Transverse colon (tissue), 4 donors: ENCODE data around the gene MGAT4D. TPM values are rescaled to one million over a fixed set of nuclear protein-coding genes. Genes with fewer than 3 reads are reported as not detected.
"Not testable (repeated sequence)": the region's sequence is repeated elsewhere in the genome, so short reads cannot be mapped to it uniquely, and the experiment has no call there.

Experiments
- DNase-seq: peaks from one replicate; pipeline ENCODE4 v3.0.0-alpha.2; 2019
- H3K27ac ChIP-seq, 4 donors: fragments of 200-600 bp; sonication (generic); 2 replicates each; pipeline ENCODE4 v1.5.1; 2016 to 2018; ENCODE audit warnings: inconsistent platforms in 4 of 4
- H3K27me3 ChIP-seq: fragments of 200-600 bp; sonication (generic); 2 replicates; pipeline ENCODE4 v1.5.1; 2017; ENCODE audit warnings: inconsistent platforms
- H3K36me3 ChIP-seq, 4 donors: fragments of 200-600 bp; sonication (generic); 2 replicates each; pipeline ENCODE4 v1.5.1; 2017 to 2019; ENCODE audit warnings: inconsistent platforms in 4 of 4
- H3K4me1 ChIP-seq, 4 donors: fragments of 200-600 bp; sonication (generic); 2 replicates each; pipeline ENCODE4 v1.5.1; 2017 to 2020; ENCODE audit warnings: inconsistent platforms in 4 of 4
- H3K4me3 ChIP-seq, 4 donors: fragments of 200-600 bp; sonication (generic); 1 replicate in 1 of 4; 2 replicates in 3 of 4; pipeline versions ENCODE4 v1.5.1 to v1.6.1; 2017 to 2019; ENCODE audit warnings: inconsistent platforms in 4 of 4
- H3K9me3 ChIP-seq, 2 donors: fragments of 200-600 bp; sonication (generic); 2 replicates each; pipeline ENCODE4 v1.5.1; 2017 to 2019; ENCODE audit warnings: inconsistent platforms in 2 of 2
- EP300 ChIP-seq: sonication (generic); formaldehyde crosslinking; IDR thresholded peaks from one replicate; pipeline ENCODE4 v1.6.1; 2017; ENCODE audit warnings: antibody characterized with exemption, low read depth
- POLR2A ChIP-seq: fragments of 450-650 bp; IDR thresholded peaks from one replicate; pipeline ENCODE4 v1.6.1; 2016; ENCODE audit warnings: antibody characterized with exemption, mild to moderate bottlenecking, moderate library complexity
- POLR2AphosphoS5 ChIP-seq, 3 donors: sonication (generic); formaldehyde crosslinking; IDR thresholded peaks; one replicate each; pipeline ENCODE4 v1.6.1; 2016; ENCODE audit warnings: antibody characterized with exemption in 3 of 3
- WGBS, 2 donors: methylation state at CpG; one replicate each; pipeline ENCODE4 v1.1.5; 2018; ENCODE audit warnings: low coverage in 1 of 2; 5-methylcytosine and 5-hydroxymethylcytosine counted together
- in situ Hi-C, 4 donors: fragments of 200-750 bp; cut with MboI; loops; one replicate each; pipeline versions ENCODE4 v1.15.0 to v1.15.1; 2017; ENCODE audit warnings: low sequenced_read_pairs in 3 of 4, low pct_ligation_motif_present in 1 of 4, low pct_unique_long_range_greater_than_20kb in 1 of 4
- intact Hi-C: fragments of 100-400 bp; cut with DNase I; formaldehyde crosslinking; loops from one replicate; pipeline ENCODE4 v1.15.1; 2023; ENCODE audit warnings: low total_unique reads
- total RNA-seq, 4 donors: library from RNA; depleted of rRNA; stranded (reverse); fragments of >200 nt; gene quantifications; one replicate each; pipeline ENCODE4 v1.1.0, GENCODE V29; 2016
- TF ChIP-seq, protein P1 (sequence below), 5 experiments: fragments of 200-600 bp in 3 of 5; fragments of 450-650 bp in 2 of 5; sonication (generic) in 3 of 5; IDR thresholded peaks; 1 replicate in 2 of 5; 2 replicates in 3 of 5; pipeline ENCODE4 v1.5.1; 2016 to 2017; ENCODE audit warnings: antibody characterized with exemption in 5 of 5, inconsistent platforms in 3 of 5, mild to moderate bottlenecking in 2 of 5, moderate library complexity in 1 of 5

The MGAT4D gene
- total RNA-seq, 4 donors from 2014 or later: not detected

- in situ Hi-C loops: no loop called here
- H3K4me3 ChIP-seq: no peak overlapping the region
- H3K4me1 ChIP-seq: peaks cover 0 to 9% (median 9%) of the 10 kb centered on the region in 4 donors
- no peaks in the 10 kb centered on the region for H3K9me3 ChIP-seq
- TF ChIP-seq POLR2A: no peak
- TF ChIP-seq, protein P1, sequence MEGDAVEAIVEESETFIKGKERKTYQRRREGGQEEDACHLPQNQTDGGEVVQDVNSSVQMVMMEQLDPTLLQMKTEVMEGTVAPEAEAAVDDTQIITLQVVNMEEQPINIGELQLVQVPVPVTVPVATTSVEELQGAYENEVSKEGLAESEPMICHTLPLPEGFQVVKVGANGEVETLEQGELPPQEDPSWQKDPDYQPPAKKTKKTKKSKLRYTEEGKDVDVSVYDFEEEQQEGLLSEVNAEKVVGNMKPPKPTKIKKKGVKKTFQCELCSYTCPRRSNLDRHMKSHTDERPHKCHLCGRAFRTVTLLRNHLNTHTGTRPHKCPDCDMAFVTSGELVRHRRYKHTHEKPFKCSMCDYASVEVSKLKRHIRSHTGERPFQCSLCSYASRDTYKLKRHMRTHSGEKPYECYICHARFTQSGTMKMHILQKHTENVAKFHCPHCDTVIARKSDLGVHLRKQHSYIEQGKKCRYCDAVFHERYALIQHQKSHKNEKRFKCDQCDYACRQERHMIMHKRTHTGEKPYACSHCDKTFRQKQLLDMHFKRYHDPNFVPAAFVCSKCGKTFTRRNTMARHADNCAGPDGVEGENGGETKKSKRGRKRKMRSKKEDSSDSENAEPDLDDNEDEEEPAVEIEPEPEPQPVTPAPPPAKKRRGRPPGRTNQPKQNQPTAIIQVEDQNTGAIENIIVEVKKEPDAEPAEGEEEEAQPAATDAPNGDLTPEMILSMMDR (IDR thresholded peaks at IDR 0.05): no peak
- TF ChIP-seq POLR2AphosphoS5 (IDR thresholded peaks at IDR 0.05): no peak
- no peak for TF ChIP-seq EP300
- DNase-seq: no peak
- no peak overlapping the region for H3K27ac ChIP-seq
- intact Hi-C loops: no loop called here
- H3K27me3 ChIP-seq: peaks cover 9% of the 10 kb centered on the region
- no peaks in the 10 kb centered on the region for H3K36me3 ChIP-seq
These were observed 75.0 kb downstream of the MGAT4D start for GRCh38 chr4:140423106-140423505.

- intact Hi-C loops, H3K4me1 ChIP-seq, H3K9me3 ChIP-seq, H3K36me3 ChIP-seq, H3K4me3 ChIP-seq, in situ Hi-C loops, H3K27me3 ChIP-seq, DNase-seq, H3K27ac ChIP-seq: not testable (repeated sequence)
- WGBS, 2 donors: 80 to 92% methylated on average over 2 to 25 of the region's 32 CpGs
These were observed 84.7 kb downstream of the MGAT4D start for GRCh38 chr4:140413130-140413969.

DNA sequence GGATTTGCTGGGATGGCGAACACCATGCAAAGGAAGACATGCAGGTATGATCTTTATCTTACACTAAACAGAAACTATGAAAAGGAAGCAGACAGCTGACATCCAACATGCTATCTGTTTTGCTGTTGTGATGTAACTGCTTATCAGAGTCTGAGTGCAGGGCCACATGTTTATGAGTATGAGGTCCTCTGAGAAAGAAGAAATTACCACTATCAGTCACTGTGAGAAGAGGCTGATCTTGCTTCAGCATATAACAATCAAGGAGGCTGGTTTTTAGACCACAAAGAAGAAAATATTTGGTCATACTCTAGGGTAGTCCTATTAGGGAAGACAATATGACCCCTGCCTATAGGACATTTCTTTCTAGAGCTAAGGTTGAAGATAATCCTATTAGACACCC lies 89.1 kb downstream of the MGAT4D start:
- in situ Hi-C loops (no loop called here), intact Hi-C loops (no loop called here)
- 67 to 93% methylated on average over 1 of the region's 1 CpG for WGBS, 2 donors
- H3K27me3 ChIP-seq: no peaks in the 10 kb centered on the region
- H3K36me3 ChIP-seq: no peaks in the 10 kb centered on the region
- no peak for DNase-seq
- no peaks in the 10 kb centered on the region for H3K9me3 ChIP-seq
- no peak overlapping the region for H3K4me3 ChIP-seq
- H3K4me1 ChIP-seq: no peaks in the 10 kb centered on the region
- TF ChIP-seq POLR2A (no peak), EP300 (no peak), POLR2AphosphoS5 (IDR thresholded peaks at IDR 0.05) (no peak)
- TF ChIP-seq, protein P1 (IDR thresholded peaks at IDR 0.05): no peak
- H3K27ac ChIP-seq: no peak overlapping the region

DNA sequence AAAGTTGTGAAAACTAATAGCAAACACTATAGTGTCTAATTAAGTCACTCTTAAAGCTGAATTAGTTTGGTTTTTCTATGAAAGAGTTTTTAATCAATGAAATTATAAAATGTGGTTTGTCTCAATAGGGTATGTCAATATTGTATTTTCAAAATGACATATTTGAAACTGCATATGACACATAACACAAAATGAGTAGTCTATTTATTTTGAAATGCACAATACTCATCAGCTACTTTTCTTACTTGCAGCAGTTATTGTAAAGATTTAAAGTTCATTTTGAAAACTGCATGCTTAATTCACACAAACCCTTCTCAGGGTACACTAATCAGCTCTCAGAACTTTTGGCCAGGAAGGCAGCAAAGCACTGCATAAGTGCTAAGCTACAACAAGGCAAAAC lies 91.8 kb downstream of the MGAT4D start:
- no peak for DNase-seq
- Histone ChIP-seq H3K27me3 (no peaks in the 10 kb centered on the region), H3K9me3 (no peaks in the 10 kb centered on the region), H3K36me3 (no peaks in the 10 kb centered on the region), H3K27ac (no peak overlapping the region), H3K4me1 (no peaks in the 10 kb centered on the region), H3K4me3 (no peak overlapping the region)
- in situ Hi-C loops (no loop called here), intact Hi-C loops (no loop called here)
- TF ChIP-seq POLR2A (no peak), POLR2AphosphoS5 (IDR thresholded peaks at IDR 0.05) (no peak)
- TF ChIP-seq, protein P1 (IDR thresholded peaks at IDR 0.05): no peak

GRCh38 chr4:140400111-140400510 lies 98.0 kb downstream of the MGAT4D start:
- no peaks in the 10 kb centered on the region for H3K4me1 ChIP-seq
- no peaks in the 10 kb centered on the region for H3K36me3 ChIP-seq
- WGBS, 2 donors: 75 to 93% methylated on average over 2 of the region's 2 CpGs
- in situ Hi-C loops (no loop called here), intact Hi-C loops (no loop called here)
- TF ChIP-seq EP300 (no peak), POLR2A (no peak), POLR2AphosphoS5 (IDR thresholded peaks at IDR 0.05) (no peak)
- TF ChIP-seq, protein P1 (IDR thresholded peaks at IDR 0.05): no peak
- H3K9me3 ChIP-seq: no peaks in the 10 kb centered on the region
- no peak overlapping the region for H3K27ac ChIP-seq
- no peak for DNase-seq
- H3K4me3 ChIP-seq: no peak overlapping the region
- no peaks in the 10 kb centered on the region for H3K27me3 ChIP-seq
